Effector memory CD4-positive, alpha-beta T cell (primary cell): ENCODE results near the gene PARD3B.

Experiments
- DNase-seq, 3 donors: peaks; one replicate each; pipeline ENCODE4 v3.0.0-alpha.2; 2020
- H3K27ac ChIP-seq: 2 replicates; pipeline ENCODE4 v1.7.0; 2013; ENCODE audit warnings: mild to moderate bottlenecking, low read length, moderate library complexity; ENCODE audit not compliant: insufficient read depth, poor library complexity, severe bottlenecking
- H3K27me3 ChIP-seq: replicated peaks from 2 replicates; pipeline ENCODE4 v1.7.0; 2013; ENCODE audit warnings: mild to moderate bottlenecking, low read length; ENCODE audit not compliant: insufficient read depth, control insufficient read depth, poor library complexity, severe bottlenecking
- H3K36me3 ChIP-seq: 2 replicates; pipeline ENCODE4 v1.7.0; 2013; ENCODE audit warnings: mild to moderate bottlenecking, low read length, moderate library complexity; ENCODE audit not compliant: control insufficient read depth, insufficient read depth
- H3K4me1 ChIP-seq: 2 replicates; pipeline ENCODE4 v1.7.0; 2013; ENCODE audit warnings: low read length, mild to moderate bottlenecking; ENCODE audit not compliant: control insufficient read depth, insufficient read depth, poor library complexity, severe bottlenecking
- H3K4me3 ChIP-seq: 2 replicates; pipeline ENCODE4 v1.7.0; 2013; ENCODE audit warnings: low read length, low read depth, mild to moderate bottlenecking; ENCODE audit not compliant: insufficient read depth, poor library complexity, severe bottlenecking
- H3K9me3 ChIP-seq: 2 replicates; pipeline ENCODE4 v1.7.0; 2013; ENCODE audit warnings: mild to moderate bottlenecking, low read length, moderate library complexity; ENCODE audit not compliant: control insufficient read depth

PARD3B gene

GRCh38 chr2:204840504-204840903 is 295.2 kb downstream of the PARD3B start:
- H3K36me3 ChIP-seq: no peaks in the 10 kb centered on the region
- no peaks in the 10 kb centered on the region for H3K9me3 ChIP-seq
- DNase-seq: no peak

GRCh38 chr2:204842068-204842467 is 296.8 kb downstream of the PARD3B start:
- no peaks in the 10 kb centered on the region for H3K36me3 ChIP-seq
- H3K27me3 ChIP-seq: no peaks in the 10 kb centered on the region
- peaks cover 6% of the 10 kb centered on the region for H3K4me1 ChIP-seq
- no peak overlapping the region for H3K4me3 ChIP-seq
- H3K9me3 ChIP-seq: no peaks in the 10 kb centered on the region
- no peak overlapping the region for H3K27ac ChIP-seq
- DNase-seq: no peak

More at GRCh38 chr2:204840504-204840903, 295.2 kb downstream of the PARD3B start:
- Histone ChIP-seq H3K27ac (no peak overlapping the region), H3K27me3 (no peaks in the 10 kb centered on the region), H3K4me1 (peaks cover 6% of the 10 kb centered on the region), H3K4me3 (no peak overlapping the region)

- peaks cover 6% of the 10 kb centered on the region for H3K4me1 ChIP-seq
- no peaks in the 10 kb centered on the region for H3K36me3 ChIP-seq
- no peaks in the 10 kb centered on the region for H3K27me3 ChIP-seq
- no peak overlapping the region for H3K27ac ChIP-seq
- H3K9me3 ChIP-seq: no peaks in the 10 kb centered on the region
- H3K4me3 ChIP-seq: no peak overlapping the region
- no peak for DNase-seq
These were observed 297.6 kb downstream of the PARD3B start for GRCh38 chr2:204842661-204843485.

- H3K4me1 ChIP-seq: peaks cover 6% of the 10 kb centered on the region
- no peaks in the 10 kb centered on the region for H3K36me3 ChIP-seq
- no peak overlapping the region for H3K27ac ChIP-seq
- no peaks in the 10 kb centered on the region for H3K9me3 ChIP-seq
- no peak for DNase-seq
- no peak overlapping the region for H3K4me3 ChIP-seq
- no peaks in the 10 kb centered on the region for H3K27me3 ChIP-seq
These were observed 301.2 kb downstream of the PARD3B start for GRCh38 chr2:204846471-204846870.

GRCh38 chr2:204849892-204850291 is 304.6 kb downstream of the PARD3B start:
- H3K4me3 ChIP-seq: no peak overlapping the region
- H3K4me1 ChIP-seq: no peaks in the 10 kb centered on the region
- H3K27me3 ChIP-seq: no peaks in the 10 kb centered on the region
- no peak overlapping the region for H3K27ac ChIP-seq
- no peaks in the 10 kb centered on the region for H3K9me3 ChIP-seq
- no peak for DNase-seq
- no peaks in the 10 kb centered on the region for H3K36me3 ChIP-seq

- H3K36me3 ChIP-seq: no peaks in the 10 kb centered on the region
- H3K27me3 ChIP-seq: no peaks in the 10 kb centered on the region
- H3K4me1 ChIP-seq: no peaks in the 10 kb centered on the region
- no peaks in the 10 kb centered on the region for H3K9me3 ChIP-seq
- H3K4me3 ChIP-seq: no peak overlapping the region
- no peak for DNase-seq
- H3K27ac ChIP-seq: no peak overlapping the region
These were observed 305.3 kb downstream of the PARD3B start for GRCh38 chr2:204850581-204850980.

GRCh38 chr2:204853905-204854304 is 308.6 kb downstream of the PARD3B start:
- no peak for DNase-seq
- Histone ChIP-seq H3K4me1 (no peaks in the 10 kb centered on the region), H3K4me3 (no peak overlapping the region), H3K27ac (no peak overlapping the region), H3K36me3 (no peaks in the 10 kb centered on the region), H3K9me3 (no peaks in the 10 kb centered on the region), H3K27me3 (no peaks in the 10 kb centered on the region)

- no peaks in the 10 kb centered on the region for H3K27me3 ChIP-seq
- no peaks in the 10 kb centered on the region for H3K9me3 ChIP-seq
- no peak for DNase-seq
- H3K4me1 ChIP-seq: no peaks in the 10 kb centered on the region
- H3K4me3 ChIP-seq: no peak overlapping the region
- no peak overlapping the region for H3K27ac ChIP-seq
- no peaks in the 10 kb centered on the region for H3K36me3 ChIP-seq
These were observed 315.0 kb downstream of the PARD3B start for GRCh38 chr2:204860274-204860673.

GRCh38 chr2:204862809-204863208 is 317.5 kb downstream of the PARD3B start:
- Histone ChIP-seq H3K27ac (no peak overlapping the region), H3K36me3 (no peaks in the 10 kb centered on the region), H3K4me3 (no peak overlapping the region), H3K9me3 (no peaks in the 10 kb centered on the region), H3K4me1 (no peaks in the 10 kb centered on the region), H3K27me3 (no peaks in the 10 kb centered on the region)
- DNase-seq: no peak

- H3K27me3 ChIP-seq: no peaks in the 10 kb centered on the region
- DNase-seq: no peak
These were observed 318.1 kb downstream of the PARD3B start for GRCh38 chr2:204863336-204863735.

More at GRCh38 chr2:204863336-204863735, 318.1 kb downstream of the PARD3B start:
- H3K4me1 ChIP-seq: no peaks in the 10 kb centered on the region
- H3K4me3 ChIP-seq: no peak overlapping the region
- no peaks in the 10 kb centered on the region for H3K9me3 ChIP-seq
- no peaks in the 10 kb centered on the region for H3K36me3 ChIP-seq
- H3K27ac ChIP-seq: no peak overlapping the region
